HUES6 (cell line): Measurements from ENCODE around the gene MPO.
A peak's percentile ranks its signal among the peaks of the same experiment; 100 is the strongest.

Experiments used
- H3K27ac ChIP-seq: 2 replicates; pipeline ENCODE4 v1.7.0; 2013; ENCODE audit warnings: low read depth, mild to moderate bottlenecking, low read length, inconsistent platforms
- H3K27me3 ChIP-seq: 2 replicates; pipeline ENCODE4 v1.6.1; 2013; ENCODE audit warnings: low read length; ENCODE audit not compliant: control insufficient read depth, insufficient read depth
- H3K36me3 ChIP-seq: 2 replicates; pipeline ENCODE4 v1.6.1; 2013; ENCODE audit warnings: low read length; ENCODE audit not compliant: control insufficient read depth, insufficient read depth
- H3K4me1 ChIP-seq: 2 replicates; pipeline ENCODE4 v1.6.1; 2013; ENCODE audit warnings: low read length; ENCODE audit not compliant: control insufficient read depth, insufficient read depth
- H3K4me3 ChIP-seq: 2 replicates; pipeline ENCODE4 v1.5.1; 2013; ENCODE audit warnings: low read depth, low read length
- H3K9ac ChIP-seq: one replicate; pipeline ENCODE4 v1.6.1; 2013; ENCODE audit warnings: mild to moderate bottlenecking, low read length
- H3K9me3 ChIP-seq: 2 replicates; pipeline ENCODE4 v1.6.1; 2013; ENCODE audit warnings: low read depth, low read length; ENCODE audit not compliant: control insufficient read depth, insufficient read depth

Gene MPO

DNA sequence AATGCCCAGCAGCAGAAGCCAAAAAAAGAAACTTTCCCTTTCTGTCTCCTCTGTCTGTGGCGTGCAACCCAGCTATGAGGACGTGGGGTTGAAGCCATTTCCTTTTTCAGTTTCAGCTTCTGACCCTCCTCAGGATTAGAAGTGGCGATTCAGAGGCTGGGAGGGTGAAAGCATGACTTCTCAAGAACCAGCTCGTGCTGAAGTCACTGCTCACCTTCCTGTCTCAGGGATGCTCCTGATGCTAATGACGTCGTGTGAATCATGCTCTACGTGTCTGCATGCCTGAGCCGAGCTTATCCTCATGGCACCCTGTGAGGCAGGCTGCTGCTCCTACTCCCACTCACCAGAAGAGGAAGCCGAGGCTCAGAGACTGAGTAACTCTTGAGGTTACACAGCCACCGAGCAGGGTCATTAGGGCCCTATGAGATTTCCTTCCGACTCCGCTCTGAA is 48.0 kb downstream of the MPO start:
- H3K27me3 ChIP-seq = peaks cover 63% of the 10 kb centered on the region
- H3K4me3 ChIP-seq = no peak overlapping the region
- no peaks in the 10 kb centered on the region for H3K36me3 ChIP-seq
- no peak overlapping the region for H3K9ac ChIP-seq
- no peaks in the 10 kb centered on the region for H3K9me3 ChIP-seq
- H3K4me1 ChIP-seq = peaks cover 19% of the 10 kb centered on the region
- no peak overlapping the region for H3K27ac ChIP-seq

DNA sequence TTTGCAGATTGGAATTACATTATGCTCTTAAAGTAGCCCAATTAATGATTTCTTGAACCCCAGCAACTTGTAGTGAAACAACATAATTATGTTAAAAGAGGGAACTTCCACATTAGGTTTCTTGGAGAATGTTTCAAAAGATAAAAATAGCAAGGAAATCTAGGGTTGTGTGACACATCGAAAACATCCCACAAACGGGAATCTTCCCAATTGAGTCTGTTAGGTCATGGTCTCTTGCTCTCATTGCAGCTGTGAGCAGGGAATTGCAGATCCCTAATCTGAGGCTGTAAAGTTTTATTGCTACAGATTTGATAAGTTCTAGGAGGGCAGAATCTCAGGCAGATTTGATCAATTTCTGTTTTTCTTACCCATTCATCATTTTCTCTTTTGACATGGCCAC is 49.1 kb downstream of the MPO start:
- Histone ChIP-seq H3K4me1 (peaks cover 19% of the 10 kb centered on the region), H3K27ac (no peak overlapping the region), H3K27me3 (peaks cover 69% of the 10 kb centered on the region), H3K9me3 (no peaks in the 10 kb centered on the region), H3K4me3 (no peak overlapping the region), H3K9ac (no peak overlapping the region), H3K36me3 (no peaks in the 10 kb centered on the region)

DNA sequence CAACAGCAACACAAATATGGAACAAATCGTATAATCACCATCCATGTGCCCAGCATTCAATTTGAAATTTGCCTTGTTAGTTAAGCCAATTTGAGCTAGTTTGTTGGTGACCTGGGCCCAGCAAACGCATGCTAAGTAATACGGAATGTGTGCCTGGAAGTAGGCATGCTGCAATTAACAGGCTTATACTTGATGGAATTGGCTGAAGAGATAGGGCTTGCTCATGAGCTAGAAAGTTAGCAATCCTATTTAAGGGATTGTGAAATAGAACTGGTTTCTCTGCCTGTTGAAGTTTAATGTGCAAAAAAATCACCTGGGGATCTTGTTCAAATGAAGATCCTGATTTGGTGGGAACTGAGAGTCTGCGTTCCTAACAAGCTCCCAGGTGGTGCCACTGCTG is 50.9 kb downstream of the MPO start:
- Histone ChIP-seq H3K9ac (no peak overlapping the region), H3K4me3 (no peak overlapping the region), H3K36me3 (no peaks in the 10 kb centered on the region), H3K27ac (no peak overlapping the region), H3K9me3 (no peaks in the 10 kb centered on the region), H3K4me1 (peaks cover 19% of the 10 kb centered on the region), H3K27me3 (peaks cover 59% of the 10 kb centered on the region)

DNA sequence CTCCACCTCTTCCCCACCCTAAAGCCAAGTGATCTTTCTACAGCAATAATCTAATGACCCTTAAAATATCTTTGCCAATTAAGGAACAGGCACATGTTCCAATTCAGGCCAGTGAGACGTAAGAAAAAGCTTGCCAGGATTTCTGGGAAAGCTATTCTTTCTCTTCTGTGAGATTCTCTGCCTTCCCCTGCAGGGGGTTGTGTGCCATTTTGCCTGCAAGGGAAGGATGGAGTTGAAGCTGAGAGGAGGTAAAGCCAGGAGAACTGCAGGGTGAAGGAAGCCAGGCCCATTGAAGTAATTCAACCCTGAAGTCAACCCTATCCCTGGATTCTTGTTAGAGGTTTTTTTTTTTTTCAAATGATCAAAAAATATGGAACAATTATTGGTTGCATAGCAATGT is 51.4 kb downstream of the MPO start:
- H3K4me1 ChIP-seq = peaks cover 21% of the 10 kb centered on the region
- no peak overlapping the region for H3K9ac ChIP-seq
- no peaks in the 10 kb centered on the region for H3K9me3 ChIP-seq
- H3K4me3 ChIP-seq = peak overlapping the region; percentile 16; the same call in 1 of the 2 replicates
- H3K27me3 ChIP-seq = peaks cover 54% of the 10 kb centered on the region
- no peaks in the 10 kb centered on the region for H3K36me3 ChIP-seq
- H3K27ac ChIP-seq = no peak overlapping the region

DNA sequence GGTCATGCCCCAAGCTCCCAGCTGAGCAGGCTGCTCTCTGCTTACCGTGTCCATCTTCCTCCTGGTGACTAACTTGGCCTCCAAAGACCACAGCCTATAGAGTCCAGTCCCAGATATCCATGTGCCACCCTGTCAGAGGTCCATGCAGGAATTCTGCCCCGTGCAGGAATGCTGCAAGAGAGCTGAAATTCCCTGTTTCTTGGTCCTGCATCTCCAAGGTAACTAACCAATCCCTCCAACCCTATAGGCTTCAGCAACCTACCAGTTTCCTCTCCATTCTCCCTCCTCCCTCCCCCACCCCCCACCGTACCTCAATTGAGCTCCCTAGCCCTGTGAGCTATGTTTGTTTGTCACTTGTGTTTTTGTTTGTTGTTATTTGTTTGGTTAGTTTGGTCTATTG is 52.1 kb downstream of the MPO start:
- H3K9me3 ChIP-seq = no peaks in the 10 kb centered on the region
- H3K9ac ChIP-seq = no peak overlapping the region
- no peak overlapping the region for H3K27ac ChIP-seq
- H3K27me3 ChIP-seq = peaks cover 52% of the 10 kb centered on the region
- no peaks in the 10 kb centered on the region for H3K36me3 ChIP-seq
- H3K4me3 ChIP-seq = no peak overlapping the region; the same call in 1 of the 2 replicates
- H3K4me1 ChIP-seq = peaks cover 25% of the 10 kb centered on the region

DNA sequence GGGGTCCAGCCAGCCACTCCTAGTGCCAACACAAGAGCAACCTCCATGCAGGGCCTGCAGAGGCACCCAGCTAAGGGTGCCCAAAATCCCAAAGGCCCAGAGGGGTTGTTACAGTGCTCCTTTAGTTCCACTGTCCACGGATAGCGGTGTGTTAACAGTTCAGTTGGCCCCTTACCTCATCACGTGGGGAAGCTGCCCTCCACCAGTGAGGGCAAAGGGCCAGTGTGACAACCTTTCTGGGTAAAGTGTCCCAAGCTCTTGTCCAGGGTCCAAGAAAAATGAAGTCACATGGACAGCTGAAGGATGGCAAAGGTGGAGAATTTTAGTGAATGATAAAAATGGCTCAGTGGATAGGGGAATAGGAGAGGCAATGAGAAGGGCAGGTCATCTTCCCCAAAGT is 53.0 kb downstream of the MPO start:
- H3K36me3 ChIP-seq = no peaks in the 10 kb centered on the region
- peaks cover 22% of the 10 kb centered on the region for H3K4me1 ChIP-seq
- H3K27me3 ChIP-seq = peaks cover 49% of the 10 kb centered on the region
- H3K9ac ChIP-seq = no peak overlapping the region
- no peak overlapping the region for H3K4me3 ChIP-seq
- no peak overlapping the region for H3K27ac ChIP-seq
- no peaks in the 10 kb centered on the region for H3K9me3 ChIP-seq

DNA sequence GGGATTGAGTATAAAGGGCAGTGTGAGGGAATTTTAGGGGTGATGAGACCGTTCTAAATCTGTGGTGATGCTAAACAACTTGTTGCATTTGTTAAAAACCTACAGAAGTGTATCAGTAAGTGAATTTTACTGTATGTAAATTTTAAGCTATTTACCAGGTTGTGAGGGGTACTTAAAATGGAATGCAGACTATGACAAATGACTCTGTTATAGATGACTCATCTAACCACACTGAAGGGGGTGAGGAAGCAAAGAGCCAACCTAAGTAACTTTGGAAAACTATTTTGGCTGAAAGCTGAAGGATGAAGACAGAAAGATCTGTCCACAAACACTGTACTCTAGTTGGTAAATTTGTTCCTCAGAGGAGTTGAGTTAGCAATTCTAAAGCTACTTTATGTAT is 56.4 kb downstream of the MPO start:
- Histone ChIP-seq H3K9me3 (no peaks in the 10 kb centered on the region), H3K9ac (no peak overlapping the region), H3K4me3 (no peak overlapping the region; the same call in 1 of the 2 replicates), H3K27ac (no peak overlapping the region), H3K36me3 (no peaks in the 10 kb centered on the region), H3K4me1 (peaks cover 21% of the 10 kb centered on the region), H3K27me3 (peaks cover 21% of the 10 kb centered on the region)
